Colonic mucosa (tissue), 4 donors: ENCODE data around the gene TCF25. TPM values are rescaled to one million over a fixed set of nuclear protein-coding genes. Genes with fewer than 3 reads are reported as not detected.

Experiments
- DNase-seq: peaks from one replicate; pipeline ENCODE4 v3.0.0-alpha.2; 2020
- H3K27ac ChIP-seq: fragments of 200-600 bp; one replicate; pipeline ENCODE4 v1.8.0; 2021
- H3K27me3 ChIP-seq: fragments of 200-600 bp; one replicate; pipeline ENCODE4 v1.8.0; 2021
- H3K36me3 ChIP-seq: fragments of 200-600 bp; one replicate; pipeline ENCODE4 v1.8.0; 2021
- H3K4me1 ChIP-seq: fragments of 200-600 bp; one replicate; pipeline ENCODE4 v1.8.0; 2021; ENCODE audit warnings: mild to moderate bottlenecking
- H3K4me3 ChIP-seq: fragments of 200-600 bp; one replicate; pipeline ENCODE4 v1.8.0; 2021
- H3K9ac ChIP-seq, 2 donors: one replicate each; pipeline ENCODE4 v1.7.0; 2013; ENCODE audit warnings: control low read depth in 2 of 2, low read depth in 2 of 2, low read length in 2 of 2
- H3K9me3 ChIP-seq: fragments of 200-600 bp; one replicate; pipeline ENCODE4 v1.8.0; 2021
- intact Hi-C: fragments of 100-400 bp; cut with DNase I; formaldehyde crosslinking; loops from one replicate; pipeline ENCODE4 v1.14.1; 2022
- total RNA-seq, 2 donors: library from RNA; stranded (reverse); fragmentation: NEBNext Ultra II Directional in 1 of 2; extraction: Animal tissue kit (Norgen Biotek cat#: 25700) in 1 of 2; gene quantifications; one replicate each; pipeline ENCODE4 v1.2.1, GENCODE V29; 2021
- TF ChIP-seq, protein P1 (sequence below): fragments of 200-600 bp; IDR thresholded peaks from one replicate; pipeline ENCODE4 v1.8.0; 2022; ENCODE audit warnings: antibody characterized with exemption, mild to moderate bottlenecking
- donor health status: healthy.
- donor health status: DM: no; HTN: no; CAD: no.
- donor health status: DM: no; HTN: no; CAD: no.

Gene TCF25
- total RNA-seq, 2 donors from 2014 or later, result 164 to 165 TPM

DNA sequence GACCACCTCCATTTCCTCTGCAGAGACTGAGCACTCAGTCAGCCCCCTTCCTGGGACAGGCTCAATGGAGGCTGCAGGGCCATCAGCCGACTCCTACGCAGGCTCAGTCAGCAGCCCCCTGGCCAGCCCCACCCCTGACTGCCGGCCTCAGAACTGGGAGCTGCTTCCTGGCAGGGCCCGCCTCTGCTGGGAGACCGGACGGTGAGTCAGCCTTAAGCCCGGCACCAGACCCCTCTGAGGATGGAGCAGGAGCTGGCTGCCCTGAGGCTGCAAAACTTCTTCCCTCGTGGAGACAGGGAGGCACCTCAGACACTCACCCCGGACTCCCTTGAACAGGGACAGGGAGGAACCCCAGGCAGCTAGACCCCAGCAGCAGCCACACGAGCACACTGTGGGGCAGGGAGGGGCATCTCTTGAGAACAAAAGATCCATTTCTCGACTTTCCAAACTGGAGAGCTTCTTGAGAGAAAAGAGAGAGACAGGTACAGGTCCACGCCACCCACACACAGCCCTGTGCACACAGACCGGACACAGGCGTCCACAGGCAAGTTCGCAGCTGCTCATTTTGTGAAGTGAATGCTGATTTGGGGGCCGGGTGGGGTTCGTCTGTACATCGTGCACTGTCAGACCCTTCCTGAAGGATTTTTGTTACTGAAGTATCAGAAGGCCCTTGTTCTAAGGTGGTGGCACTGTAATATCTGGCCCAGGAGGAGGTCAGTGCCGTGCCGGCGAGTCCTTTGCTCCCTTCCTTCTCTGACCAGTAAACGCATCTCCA is 48.5 kb downstream of the TCF25 start:
- Histone ChIP-seq H3K9me3 (no peaks in the 10 kb centered on the region), H3K4me3 (peak overlapping the region; percentile 50), H3K9ac (peak overlapping the region; percentile 58 to 72), H3K27ac (peak overlapping the region; percentile 85), H3K27me3 (peaks cover 33% of the 10 kb centered on the region), H3K36me3 (no peaks in the 10 kb centered on the region), H3K4me1 (peaks cover 28% of the 10 kb centered on the region)
- DNase-seq, result peak; percentile 54
- TF ChIP-seq, protein P1, sequence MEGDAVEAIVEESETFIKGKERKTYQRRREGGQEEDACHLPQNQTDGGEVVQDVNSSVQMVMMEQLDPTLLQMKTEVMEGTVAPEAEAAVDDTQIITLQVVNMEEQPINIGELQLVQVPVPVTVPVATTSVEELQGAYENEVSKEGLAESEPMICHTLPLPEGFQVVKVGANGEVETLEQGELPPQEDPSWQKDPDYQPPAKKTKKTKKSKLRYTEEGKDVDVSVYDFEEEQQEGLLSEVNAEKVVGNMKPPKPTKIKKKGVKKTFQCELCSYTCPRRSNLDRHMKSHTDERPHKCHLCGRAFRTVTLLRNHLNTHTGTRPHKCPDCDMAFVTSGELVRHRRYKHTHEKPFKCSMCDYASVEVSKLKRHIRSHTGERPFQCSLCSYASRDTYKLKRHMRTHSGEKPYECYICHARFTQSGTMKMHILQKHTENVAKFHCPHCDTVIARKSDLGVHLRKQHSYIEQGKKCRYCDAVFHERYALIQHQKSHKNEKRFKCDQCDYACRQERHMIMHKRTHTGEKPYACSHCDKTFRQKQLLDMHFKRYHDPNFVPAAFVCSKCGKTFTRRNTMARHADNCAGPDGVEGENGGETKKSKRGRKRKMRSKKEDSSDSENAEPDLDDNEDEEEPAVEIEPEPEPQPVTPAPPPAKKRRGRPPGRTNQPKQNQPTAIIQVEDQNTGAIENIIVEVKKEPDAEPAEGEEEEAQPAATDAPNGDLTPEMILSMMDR, result no peak
- intact Hi-C loops, result no loop called here

DNA sequence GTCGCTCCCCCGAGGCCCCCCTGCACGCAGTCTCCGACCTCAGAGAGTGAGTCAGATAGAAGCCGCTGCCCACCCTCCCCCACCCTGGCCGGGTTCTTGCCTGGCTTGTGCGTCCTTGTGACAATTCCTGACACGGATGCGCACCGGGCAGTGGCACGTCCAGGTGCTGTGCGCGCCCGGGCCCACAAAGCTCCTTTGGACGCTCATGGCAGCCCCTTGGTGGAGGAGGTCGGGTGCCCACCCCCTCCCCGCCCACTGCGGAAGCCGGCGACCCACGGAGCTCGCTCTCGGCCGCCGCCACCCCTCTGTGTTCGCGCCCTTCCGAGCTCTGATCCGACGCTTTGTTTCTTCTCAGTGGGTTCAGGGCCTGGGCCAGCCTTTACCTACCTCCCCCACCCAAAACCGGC is 49.1 kb downstream of the TCF25 start:
- Histone ChIP-seq H3K9ac (peak overlapping the region in 1 of 2 donors; percentile 72), H3K4me3 (peak overlapping the region; percentile 50), H3K36me3 (no peaks in the 10 kb centered on the region), H3K4me1 (peaks cover 24% of the 10 kb centered on the region), H3K9me3 (no peaks in the 10 kb centered on the region), H3K27me3 (peaks cover 33% of the 10 kb centered on the region), H3K27ac (peak overlapping the region; percentile 85)
- TF ChIP-seq, protein P1, result no peak
- intact Hi-C loops, result no loop called here
- DNase-seq, result peak; percentile 66

DNA sequence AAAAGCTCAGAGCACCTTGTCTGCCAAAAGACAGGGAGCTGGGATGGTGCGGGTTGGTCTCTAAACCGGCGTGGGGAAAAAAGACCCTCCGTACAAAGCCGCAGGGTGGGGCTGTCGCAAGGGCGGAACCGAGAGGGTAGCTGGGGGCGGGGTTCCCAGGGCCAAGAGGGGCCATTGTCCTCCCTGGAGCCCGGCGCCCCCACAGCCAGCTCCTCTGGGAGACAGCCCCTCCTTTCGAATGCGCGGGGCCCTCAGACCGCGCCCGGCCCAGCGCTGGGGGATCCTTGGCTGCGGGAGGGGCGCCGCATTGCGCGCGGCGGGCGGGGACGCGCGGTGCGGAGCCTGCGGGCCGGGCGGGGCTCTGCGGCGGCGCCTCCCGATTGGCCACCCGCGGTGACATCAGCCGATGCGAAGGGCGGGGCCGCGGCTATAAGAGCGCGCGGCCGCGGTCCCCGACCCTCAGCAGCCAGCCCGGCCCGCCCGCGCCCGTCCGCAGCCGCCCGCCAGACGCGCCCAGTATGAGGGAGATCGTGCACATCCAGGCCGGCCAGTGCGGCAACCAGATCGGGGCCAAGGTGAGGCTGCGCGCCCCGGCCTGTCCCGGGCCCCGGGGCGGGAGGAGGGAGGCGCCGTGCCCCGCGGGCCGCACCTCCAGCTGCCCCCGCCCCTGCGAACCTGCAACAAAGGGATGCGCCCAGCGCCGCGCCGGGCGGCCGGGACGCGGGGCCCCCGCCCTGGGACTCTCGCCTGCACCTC is 49.7 kb downstream of the TCF25 start, which contains the start of gene TUBB3:
TSS of gene TUBB3 (plus strand) at position 459 of the 756 bp plus-strand sequence. CDS start at position 519, 60 bp downstream.
- TF ChIP-seq, protein P1, result no peak
- intact Hi-C loops, result no loop called here
- Histone ChIP-seq H3K27me3 (peaks cover 33% of the 10 kb centered on the region), H3K27ac (peak within 1 kb of the TSS; percentile 85), H3K9ac (peak within 1 kb of the TSS; percentile 58 to 72), H3K36me3 (no peaks in the 10 kb centered on the region), H3K4me1 (peaks cover 22% of the 10 kb centered on the region), H3K4me3 (peak within 1 kb of the TSS; percentile 50), H3K9me3 (no peaks in the 10 kb centered on the region)
- DNase-seq, result peak; percentile 63

DNA sequence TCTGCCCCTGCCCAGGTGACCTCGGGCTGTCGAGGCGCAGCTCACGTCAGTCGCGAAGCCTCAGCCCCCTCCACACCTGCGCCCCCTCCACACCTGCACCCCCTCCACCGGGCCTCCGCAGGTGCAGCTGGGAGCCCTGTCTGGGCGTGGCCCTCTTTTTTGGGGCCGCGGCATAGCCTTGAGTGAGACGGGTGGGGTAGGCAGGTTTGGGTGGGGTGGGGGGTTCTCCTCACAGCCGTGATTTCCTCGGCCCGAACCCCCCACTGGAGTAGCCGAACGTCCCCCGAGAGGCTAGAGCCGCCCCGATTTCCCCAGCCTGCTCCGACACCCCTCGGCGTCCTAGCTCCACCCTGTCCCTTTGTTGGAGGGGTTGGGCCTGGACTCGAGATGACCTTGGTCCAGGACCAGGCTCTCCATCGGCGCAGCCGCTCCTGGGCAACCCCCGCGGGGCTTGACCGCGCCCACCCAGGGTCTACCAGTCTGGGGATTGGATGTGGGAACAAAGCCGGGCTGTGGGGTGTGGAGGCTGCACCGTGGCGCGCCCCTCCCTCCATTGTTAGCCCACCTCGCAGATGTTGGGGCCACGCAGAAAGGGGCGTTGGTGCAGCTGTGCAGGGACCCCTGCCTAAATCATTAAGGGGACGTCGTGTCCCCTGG is 50.4 kb downstream of the TCF25 start:
- Histone ChIP-seq H3K4me1 (peaks cover 16% of the 10 kb centered on the region), H3K36me3 (no peaks in the 10 kb centered on the region), H3K27ac (no peak overlapping the region), H3K4me3 (peak overlapping the region; percentile 50), H3K9ac (peak overlapping the region in 1 of 2 donors; percentile 24), H3K27me3 (peaks cover 33% of the 10 kb centered on the region), H3K9me3 (no peaks in the 10 kb centered on the region)
- DNase-seq, result no peak
- intact Hi-C loops, result no loop called here
- TF ChIP-seq, protein P1, result no peak

DNA sequence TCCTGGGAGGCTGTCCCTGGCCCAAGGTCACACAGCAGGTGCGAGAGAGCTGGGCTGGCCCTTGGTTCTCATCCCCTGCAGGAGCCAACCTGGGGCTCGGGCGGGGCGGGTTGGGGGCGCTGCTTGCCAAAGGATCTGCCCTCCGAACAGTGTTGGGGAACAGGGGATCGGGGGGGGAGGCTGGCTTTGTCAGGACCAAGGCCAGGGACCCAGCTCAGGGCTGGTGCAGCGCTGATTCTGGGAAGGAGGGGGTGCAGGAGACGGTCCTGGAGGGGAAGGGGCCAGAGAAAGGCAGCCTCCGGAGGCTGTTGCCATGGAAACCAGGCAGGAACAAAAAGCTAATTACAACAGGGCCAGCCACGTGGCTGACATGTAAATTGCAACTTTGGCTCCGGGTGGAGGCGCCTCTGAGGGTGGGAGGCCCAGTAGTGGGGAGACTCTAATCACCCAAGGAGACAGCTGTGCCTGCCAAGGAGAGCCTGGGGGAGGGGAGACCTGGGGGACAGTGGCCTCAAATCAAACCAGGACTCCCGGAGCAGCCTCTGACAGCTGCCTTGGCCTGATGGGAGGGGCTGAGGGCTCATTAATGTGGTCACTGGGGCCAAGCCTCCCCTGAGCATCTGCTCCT is 51.0 kb downstream of the TCF25 start:
- Histone ChIP-seq H3K4me1 (peaks cover 16% of the 10 kb centered on the region), H3K36me3 (no peaks in the 10 kb centered on the region), H3K27me3 (peaks cover 33% of the 10 kb centered on the region), H3K9me3 (no peaks in the 10 kb centered on the region), H3K9ac (no peak overlapping the region), H3K4me3 (no peak overlapping the region), H3K27ac (no peak overlapping the region)
- no peak for DNase-seq
- TF ChIP-seq, protein P1, result no peak
- intact Hi-C loops, result no loop called here
